Endothelial cell of umbilical vein (primary cell): Measurements from ENCODE around the gene GNAS-AS1. TPM values are rescaled to one million over a fixed set of nuclear protein-coding genes. Genes with fewer than 3 reads are reported as not detected.

Experiments
- BruUV-seq: library from RNA; stranded (reverse); fragments of 400-500 nt; replicated peaks from 2 replicates; lab custom pipeline; 2021; lab: Mats Ljungman, UMichigan
- CTCF ChIA-PET: fragments of 300-600, 350-600 bp; sonication (Branson Sonifier 250); formaldehyde crosslinking; loops from one replicate; lab custom pipeline; 2021; ENCODE audit warnings: antibody characterized with exemption, inconsistent platforms; lab: Charles Lee
- POLR2A ChIA-PET: fragments of 300-600, 350-600 bp; sonication (Branson Sonifier 250); formaldehyde crosslinking; loops from one replicate; lab custom pipeline; 2021; ENCODE audit warnings: antibody characterized with exemption, inconsistent platforms; lab: Charles Lee
- DNase-seq: peaks from one replicate; pipeline ENCODE4 v3.0.0-alpha.2; 2011; ENCODE audit warnings: low read depth, low spot score
- FAIRE-seq: peaks from 2 replicates; lab custom pipeline; 2011; peaks lifted over from hg19 to GRCh38; lab: Jason Lieb, UNC
- H2AFZ ChIP-seq: 2 replicates; pipeline ENCODE4 v1.6.0; 2012; ENCODE audit warnings: low read depth, low read length, control low read depth, inconsistent platforms
- H3K27ac ChIP-seq: 2 replicates; pipeline ENCODE4 v1.5.1; 2011; ENCODE audit warnings: low read depth, mild to moderate bottlenecking, control low read depth, low read length, moderate library complexity; ENCODE audit not compliant: insufficient read depth
- H3K27me3 ChIP-seq, 2 experiments: 2 replicates each; pipeline versions ENCODE4 v1.6.0 to v1.6.1; 2011; ENCODE audit warnings: low read length in 2 of 2, mixed read lengths in 1 of 2; ENCODE audit not compliant: control insufficient read depth in 2 of 2, insufficient read depth in 2 of 2
- H3K36me3 ChIP-seq, 2 experiments: 2 replicates in 1 of 2; 3 replicates in 1 of 2; pipeline ENCODE4 v1.5.1; 2011; ENCODE audit warnings: low read length in 2 of 2, mild to moderate bottlenecking in 1 of 2, moderate library complexity in 1 of 2; ENCODE audit not compliant: control insufficient read depth in 2 of 2, insufficient read depth in 2 of 2; ENCODE audit errors: extremely low read depth in 1 of 2
- H3K4me1 ChIP-seq: 3 replicates; pipeline ENCODE4 v1.5.1; 2011; ENCODE audit warnings: mild to moderate bottlenecking, low read length; ENCODE audit not compliant: control insufficient read depth, insufficient read depth; ENCODE audit errors: extremely low read depth
- H3K4me2 ChIP-seq: 2 replicates; pipeline ENCODE4 v1.6.1; 2011; ENCODE audit warnings: low read length, control low read depth, mixed read lengths; ENCODE audit not compliant: insufficient read depth
- H3K4me3 ChIP-seq, 3 experiments: fragments of 200-600 bp in 1 of 3; sonication (generic), shearing (Covaris generic) in 1 of 3; replicated peaks in 1 of 3; 2 replicates each; pipeline ENCODE4 v1.5.1; 2011 to 2016; ENCODE audit warnings: control low read depth in 3 of 3, low read length in 3 of 3, mild to moderate bottlenecking in 2 of 3, inconsistent platforms in 1 of 3, low read depth in 1 of 3, moderate library complexity in 1 of 3; ENCODE audit not compliant: insufficient read depth in 1 of 3
- H3K79me2 ChIP-seq: 2 replicates; pipeline ENCODE4 v1.6.0; 2012; ENCODE audit warnings: low read length, inconsistent platforms; ENCODE audit not compliant: control insufficient read depth, insufficient read depth
- H3K9ac ChIP-seq: replicated peaks from 2 replicates; pipeline ENCODE3; 2011; ENCODE audit warnings: low read length, control low read depth; ENCODE audit not compliant: insufficient read depth; ENCODE audit errors: extremely low read depth
- H3K9me1 ChIP-seq: replicated peaks from 3 replicates; pipeline ENCODE4 v1.6.0; 2011; ENCODE audit warnings: mild to moderate bottlenecking, low read length; ENCODE audit not compliant: control insufficient read depth, insufficient read depth; ENCODE audit errors: extremely low read depth
- H3K9me3 ChIP-seq: replicated peaks from 2 replicates; pipeline ENCODE4 v1.5.1; 2012; ENCODE audit warnings: low read length, inconsistent platforms; ENCODE audit not compliant: control insufficient read depth, insufficient read depth
- H4K20me1 ChIP-seq: replicated peaks from 2 replicates; pipeline ENCODE3; 2011; ENCODE audit warnings: mild to moderate bottlenecking, low read length; ENCODE audit not compliant: control insufficient read depth, insufficient read depth; ENCODE audit errors: extremely low read depth
- EZH2 ChIP-seq: IDR thresholded peaks from 2 replicates; pipeline ENCODE4 v1.6.1; 2012; ENCODE audit warnings: borderline replicate concordance, low read depth, mild to moderate bottlenecking, moderate library complexity, low read length, inconsistent platforms; ENCODE audit not compliant: severe bottlenecking
- FOS ChIP-seq: IDR thresholded peaks from 2 replicates; pipeline ENCODE4 v1.6.1; 2011; ENCODE audit warnings: mild to moderate bottlenecking, low read length, moderate library complexity, borderline replicate concordance; ENCODE audit not compliant: insufficient read depth
- GATA2 ChIP-seq: IDR thresholded peaks from 2 replicates; pipeline ENCODE4 v1.7.0; 2011; ENCODE audit warnings: low read depth, mild to moderate bottlenecking, moderate library complexity, mixed read lengths, low read length; ENCODE audit not compliant: insufficient read length, insufficient read depth
- JUN ChIP-seq: IDR thresholded peaks from 2 replicates; pipeline ENCODE4 v1.6.1; 2011; ENCODE audit warnings: borderline replicate concordance, low read depth; ENCODE audit not compliant: insufficient read length, insufficient read depth
- MYC ChIP-seq: IDR thresholded peaks from one replicate; pipeline ENCODE4 v1.6.1; 2011; ENCODE audit warnings: mild to moderate bottlenecking, low read depth, low read length
- POLR2A ChIP-seq: IDR thresholded peaks from 2 replicates; pipeline ENCODE4 v1.6.1; 2012; ENCODE audit warnings: low read depth, mild to moderate bottlenecking, control low read depth, low read length
- POLR2AphosphoS5 ChIP-seq: IDR thresholded peaks from 2 replicates; pipeline ENCODE4 v1.6.1; 2012; ENCODE audit warnings: low read depth, mild to moderate bottlenecking, control low read depth, low read length, moderate library complexity; ENCODE audit not compliant: insufficient read depth
- dilution Hi-C: fragments of 300-500 bp; cut with MboI; formaldehyde crosslinking; loops from one replicate; pipeline ENCODE4 v1.15.0; 2019; ENCODE audit warnings: low sequenced_read_pairs; ENCODE audit not compliant: extremely low pct_ligation_motif_present
- intact Hi-C: fragments of 100-400 bp; cut with micrococcal nuclease; formaldehyde crosslinking; loops from one replicate; pipeline ENCODE4 v1.10.0; 2022
- polyA plus RNA-seq, 4 experiments: library from polyadenylated mRNA; depleted of rRNA in 3 of 4; stranded (reverse) in 3 of 4; unstranded in 1 of 4; fragments of >200 nt; gene quantifications; 2 replicates each; pipeline versions ENCODE4 v1.2.1 to v1.2.3, GENCODE V29; 2011 to 2012; ENCODE audit warnings: missing spikeins in 1 of 4
- total RNA-seq: library from RNA; stranded (reverse); gene quantifications from 2 replicates; pipeline ENCODE4 v1.2.3, GENCODE V29; 2021
- TF ChIP-seq, protein P1 (sequence below), 2 donors: IDR thresholded peaks; 1 replicate in 1 of 2; 2 replicates in 1 of 2; pipeline ENCODE4 v1.5.1; 2011; ENCODE audit warnings: low read length in 2 of 2, mild to moderate bottlenecking in 2 of 2, moderate library complexity in 2 of 2, control low read depth in 1 of 2, inconsistent platforms in 1 of 2, low read depth in 1 of 2; ENCODE audit not compliant: insufficient read depth in 1 of 2; ENCODE audit errors: extremely low read depth in 1 of 2
- TF ChIP-seq, protein P2 (sequence below): IDR thresholded peaks from 2 replicates; pipeline ENCODE4 v1.6.1; 2011; ENCODE audit not compliant: insufficient read depth, insufficient read length

Gene GNAS-AS1
- total and polyA plus RNA-seq, 2 donors (not counting 3 experiments of a cell fraction or from before 2014, with no cell fraction given): 0.11 to 0.58 TPM

DNA sequence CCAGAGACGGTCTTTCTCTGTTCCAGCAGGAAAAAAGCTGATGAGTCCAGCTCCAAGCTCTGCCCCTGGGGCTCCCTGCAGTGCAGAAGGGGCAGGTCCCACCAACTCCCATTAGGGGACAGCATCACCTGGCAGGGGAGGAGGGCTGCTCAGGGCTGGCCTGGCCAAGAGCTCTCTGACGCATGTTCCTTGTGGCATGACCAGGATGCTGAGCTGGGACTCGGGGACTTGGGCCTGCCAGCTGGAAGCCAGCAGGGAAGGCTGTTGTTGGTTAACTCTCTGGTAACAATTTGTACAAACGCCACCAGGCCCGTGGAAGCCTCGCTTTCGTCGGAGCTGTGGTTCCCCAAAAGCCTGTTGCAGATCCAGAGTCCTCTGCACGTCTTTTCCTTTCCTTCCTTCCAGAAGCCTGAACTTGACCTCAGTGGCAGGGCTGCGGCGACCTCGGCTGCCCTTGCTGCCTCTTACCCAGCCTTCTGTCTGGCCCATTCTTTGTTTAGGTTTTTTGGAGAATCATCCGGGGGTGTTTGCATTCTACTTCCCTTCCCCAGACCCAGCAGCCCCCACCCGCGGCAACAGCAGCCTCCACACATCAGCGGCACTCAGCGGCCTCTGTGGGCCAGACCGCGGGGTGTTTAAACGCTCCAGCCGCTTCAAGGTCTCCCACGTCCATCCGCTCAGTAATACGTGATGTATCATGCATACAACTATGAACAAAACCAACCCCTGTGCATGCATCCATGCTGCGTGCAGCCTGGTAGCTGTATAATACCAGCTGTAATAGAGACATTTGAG, 63.3 kb downstream of the GNAS-AS1 start:
- no peak overlapping the region for H2AFZ ChIP-seq
- H3K4me2 ChIP-seq: no peak overlapping the region
- H3K4me3 ChIP-seq: no peak overlapping the region
- TF ChIP-seq EZH2 (no peak), JUN (no peak), FOS (no peak), POLR2AphosphoS5 (no peak), GATA2 (no peak), POLR2A (no peak), MYC (no peak)
- TF ChIP-seq, protein P1, sequence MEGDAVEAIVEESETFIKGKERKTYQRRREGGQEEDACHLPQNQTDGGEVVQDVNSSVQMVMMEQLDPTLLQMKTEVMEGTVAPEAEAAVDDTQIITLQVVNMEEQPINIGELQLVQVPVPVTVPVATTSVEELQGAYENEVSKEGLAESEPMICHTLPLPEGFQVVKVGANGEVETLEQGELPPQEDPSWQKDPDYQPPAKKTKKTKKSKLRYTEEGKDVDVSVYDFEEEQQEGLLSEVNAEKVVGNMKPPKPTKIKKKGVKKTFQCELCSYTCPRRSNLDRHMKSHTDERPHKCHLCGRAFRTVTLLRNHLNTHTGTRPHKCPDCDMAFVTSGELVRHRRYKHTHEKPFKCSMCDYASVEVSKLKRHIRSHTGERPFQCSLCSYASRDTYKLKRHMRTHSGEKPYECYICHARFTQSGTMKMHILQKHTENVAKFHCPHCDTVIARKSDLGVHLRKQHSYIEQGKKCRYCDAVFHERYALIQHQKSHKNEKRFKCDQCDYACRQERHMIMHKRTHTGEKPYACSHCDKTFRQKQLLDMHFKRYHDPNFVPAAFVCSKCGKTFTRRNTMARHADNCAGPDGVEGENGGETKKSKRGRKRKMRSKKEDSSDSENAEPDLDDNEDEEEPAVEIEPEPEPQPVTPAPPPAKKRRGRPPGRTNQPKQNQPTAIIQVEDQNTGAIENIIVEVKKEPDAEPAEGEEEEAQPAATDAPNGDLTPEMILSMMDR (IDR thresholded peaks at IDR 0.05; ENCODE audit: extremely low read depth in 1 of 2, insufficient read depth in 1 of 2, low read depth in 1 of 2, low read length in 2 of 2): no peak
- TF ChIP-seq, protein P2, sequence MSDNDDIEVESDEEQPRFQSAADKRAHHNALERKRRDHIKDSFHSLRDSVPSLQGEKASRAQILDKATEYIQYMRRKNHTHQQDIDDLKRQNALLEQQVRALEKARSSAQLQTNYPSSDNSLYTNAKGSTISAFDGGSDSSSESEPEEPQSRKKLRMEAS: no peak
- ChIA-PET CTCF (no interaction called here), POLR2A (no interaction called here)
- H3K27me3 ChIP-seq: no peaks in the 10 kb centered on the region
- no peak overlapping the region for H3K27ac ChIP-seq
- no peaks in the 10 kb centered on the region for H3K36me3 ChIP-seq
- DNase-seq (no peak), FAIRE-seq (no peak)
- H3K4me1 ChIP-seq: no peaks in the 10 kb centered on the region
- H3K9me1 ChIP-seq: no peaks in the 10 kb centered on the region
- H3K79me2 ChIP-seq: no peaks in the 10 kb centered on the region
- BruUV-seq: no TSS peak
- intact Hi-C loops (no loop called here), dilution Hi-C loops (no loop called here)
- no peaks in the 10 kb centered on the region for H3K9me3 ChIP-seq
- no peaks in the 10 kb centered on the region for H4K20me1 ChIP-seq
- no peak overlapping the region for H3K9ac ChIP-seq
